ENCODE data around the gene MIS12. TPM values are rescaled to one million over a fixed set of nuclear protein-coding genes. Genes with fewer than 3 reads are reported as not detected.

MIS12 gene
- total RNA-seq, 1 donor from 2014 or later = 53.7 TPM

GRCh38 chr17:5488752-5489151 lies 2.4 kb downstream of the MIS12 start:
- no peak overlapping the region for H3K9ac ChIP-seq
- H3F3A ChIP-seq (ENCODE audit: low read depth) = peaks cover 25% of the 10 kb centered on the region
- no peaks in the 10 kb centered on the region for H3K27me3 Mint-ChIP-seq (ENCODE audit: insufficient read depth, low read depth)
- DNase-seq (ENCODE audit: low spot score) = no peak
- H3K4me1 Mint-ChIP-seq = peaks cover 23% of the 10 kb centered on the region
- H2AFZ ChIP-seq (replicated peaks) = no peak overlapping the region
- H3K27ac Mint-ChIP-seq = no peak overlapping the region
- H3K27ac ChIP-seq = no peak overlapping the region
- H3K36me3 Mint-ChIP-seq = peaks cover 35% of the 10 kb centered on the region
- H3K27me3 ChIP-seq = no peaks in the 10 kb centered on the region
- H3K9me3 Mint-ChIP-seq = peaks cover 5% of the 10 kb centered on the region
- no peak for TF ChIP-seq EZH2phosphoT487 (IDR thresholded peaks at IDR 0.05)
- TF ChIP-seq, protein P1, sequence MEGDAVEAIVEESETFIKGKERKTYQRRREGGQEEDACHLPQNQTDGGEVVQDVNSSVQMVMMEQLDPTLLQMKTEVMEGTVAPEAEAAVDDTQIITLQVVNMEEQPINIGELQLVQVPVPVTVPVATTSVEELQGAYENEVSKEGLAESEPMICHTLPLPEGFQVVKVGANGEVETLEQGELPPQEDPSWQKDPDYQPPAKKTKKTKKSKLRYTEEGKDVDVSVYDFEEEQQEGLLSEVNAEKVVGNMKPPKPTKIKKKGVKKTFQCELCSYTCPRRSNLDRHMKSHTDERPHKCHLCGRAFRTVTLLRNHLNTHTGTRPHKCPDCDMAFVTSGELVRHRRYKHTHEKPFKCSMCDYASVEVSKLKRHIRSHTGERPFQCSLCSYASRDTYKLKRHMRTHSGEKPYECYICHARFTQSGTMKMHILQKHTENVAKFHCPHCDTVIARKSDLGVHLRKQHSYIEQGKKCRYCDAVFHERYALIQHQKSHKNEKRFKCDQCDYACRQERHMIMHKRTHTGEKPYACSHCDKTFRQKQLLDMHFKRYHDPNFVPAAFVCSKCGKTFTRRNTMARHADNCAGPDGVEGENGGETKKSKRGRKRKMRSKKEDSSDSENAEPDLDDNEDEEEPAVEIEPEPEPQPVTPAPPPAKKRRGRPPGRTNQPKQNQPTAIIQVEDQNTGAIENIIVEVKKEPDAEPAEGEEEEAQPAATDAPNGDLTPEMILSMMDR (IDR thresholded peaks at IDR 0.05) = no peak
- TF ChIP-seq EZH2 (IDR thresholded peaks at IDR 0.05) = no peak
- peaks cover 15% of the 10 kb centered on the region for H3K4me1 ChIP-seq
- H3K79me2 ChIP-seq (ENCODE audit: low read depth) = peaks cover 54% of the 10 kb centered on the region
- no peak overlapping the region for H3K4me3 ChIP-seq
- no peak overlapping the region for H3K4me3 Mint-ChIP-seq
- H4K20me1 ChIP-seq (ENCODE audit: low read depth) = peaks cover 16% of the 10 kb centered on the region
- no peak overlapping the region for H3K4me2 ChIP-seq
- peaks cover 18% of the 10 kb centered on the region for H3K36me3 ChIP-seq
- H3K9me3 ChIP-seq (ENCODE audit: low read depth) = no peaks in the 10 kb centered on the region

DNA sequence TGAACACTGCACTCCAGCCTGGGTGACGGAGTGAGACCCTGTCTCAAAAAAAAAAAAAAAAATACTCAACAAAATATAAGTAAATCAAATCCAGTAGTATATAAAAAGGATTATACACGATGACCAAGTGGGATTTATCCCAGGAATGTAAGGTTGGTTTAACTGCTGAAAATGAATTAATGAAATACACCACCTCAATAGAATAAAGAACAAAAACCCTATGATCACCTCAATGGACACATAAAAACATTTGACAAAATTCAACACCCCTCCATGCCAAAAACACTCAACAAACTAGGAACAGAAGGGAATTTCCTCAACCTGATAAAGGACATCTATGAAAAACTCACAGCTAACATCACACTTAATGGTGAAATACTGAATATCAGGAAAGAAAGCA lies 6.6 kb downstream of the MIS12 start:
- H3K9me3 ChIP-seq (ENCODE audit: low read depth) = no peaks in the 10 kb centered on the region
- DNase-seq (ENCODE audit: low spot score) = no peak
- H3K4me1 Mint-ChIP-seq = no peaks in the 10 kb centered on the region
- peaks cover 5% of the 10 kb centered on the region for H3K9me3 Mint-ChIP-seq
- H3K36me3 ChIP-seq = peaks cover 13% of the 10 kb centered on the region
- peaks cover 10% of the 10 kb centered on the region for H3F3A ChIP-seq (ENCODE audit: low read depth)
- peaks cover 24% of the 10 kb centered on the region for H3K27me3 ChIP-seq
- H3K27ac Mint-ChIP-seq = no peak overlapping the region
- no peak overlapping the region for H3K4me3 Mint-ChIP-seq
- H3K4me3 ChIP-seq = no peak overlapping the region
- H3K79me2 ChIP-seq (ENCODE audit: low read depth) = peaks cover 20% of the 10 kb centered on the region
- H3K4me2 ChIP-seq = no peak overlapping the region
- H3K27me3 Mint-ChIP-seq (ENCODE audit: insufficient read depth, low read depth) = no peaks in the 10 kb centered on the region
- no peak overlapping the region for H2AFZ ChIP-seq (replicated peaks)
- peaks cover 31% of the 10 kb centered on the region for H3K36me3 Mint-ChIP-seq
- peaks cover 11% of the 10 kb centered on the region for H4K20me1 ChIP-seq (ENCODE audit: low read depth)
- no peak overlapping the region for H3K9ac ChIP-seq
- H3K4me1 ChIP-seq = peaks cover under 1% of the 10 kb centered on the region
- no peak for TF ChIP-seq EZH2phosphoT487 (IDR thresholded peaks at IDR 0.05)
- TF ChIP-seq, protein P1 (IDR thresholded peaks at IDR 0.05) = no peak
- no peak for TF ChIP-seq EZH2 (IDR thresholded peaks at IDR 0.05)
- H3K27ac ChIP-seq = no peak overlapping the region

GRCh38 chr17:5499476-5500231 lies 13.3 kb downstream of the MIS12 start:
- H3F3A ChIP-seq (ENCODE audit: low read depth) = peaks cover 20% of the 10 kb centered on the region

DNA sequence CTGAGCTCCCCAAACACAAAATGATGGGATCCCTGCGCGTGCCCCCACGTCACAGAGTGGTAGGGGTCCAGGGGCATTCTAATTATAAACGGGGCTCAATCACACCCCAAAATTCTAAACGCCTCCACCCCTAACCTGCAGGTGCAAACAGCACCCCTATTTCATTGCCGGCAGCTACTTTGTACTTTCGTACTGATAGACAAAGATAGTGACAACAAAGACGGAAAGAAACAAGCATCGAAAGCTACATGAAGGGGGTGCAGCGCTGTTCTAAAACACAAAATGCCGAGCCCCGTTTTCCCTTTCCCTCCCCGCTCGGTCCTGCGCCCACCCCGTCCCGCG lies 13.9 kb downstream of the MIS12 start:
- Histone ChIP-seq H3F3A (ENCODE audit: low read depth) (peaks cover 20% of the 10 kb centered on the region), H4K20me1 (ENCODE audit: low read depth) (no peaks in the 10 kb centered on the region), H3K36me3 (no peaks in the 10 kb centered on the region), H3K4me1 (peaks cover 11% of the 10 kb centered on the region), H3K9me3 (ENCODE audit: low read depth) (no peaks in the 10 kb centered on the region), H3K4me3 (peak overlapping the region; percentile 88), H3K4me2 (peak overlapping the region; percentile 99), H3K27ac (no peak overlapping the region), H3K9ac (peak overlapping the region; percentile 36), H3K27me3 (peaks cover 60% of the 10 kb centered on the region), H2AFZ (replicated peaks) (peak overlapping the region; percentile 78), H3K79me2 (ENCODE audit: low read depth) (no peaks in the 10 kb centered on the region)
- peak overlapping the region; percentile 99 for H3K4me3 Mint-ChIP-seq
- peaks cover 21% of the 10 kb centered on the region for H3K4me1 Mint-ChIP-seq
- no peak for DNase-seq (ENCODE audit: low spot score)
- H3K36me3 Mint-ChIP-seq = peaks cover 15% of the 10 kb centered on the region
- peaks cover 10% of the 10 kb centered on the region for H3K9me3 Mint-ChIP-seq
- no peaks in the 10 kb centered on the region for H3K27me3 Mint-ChIP-seq (ENCODE audit: insufficient read depth, low read depth)
- TF ChIP-seq, protein P1 (IDR thresholded peaks at IDR 0.05) = no peak
- TF ChIP-seq EZH2phosphoT487 (IDR thresholded peaks at IDR 0.05) = no peak
- TF ChIP-seq EZH2 (IDR thresholded peaks at IDR 0.05) = peak; percentile 12
- H3K27ac Mint-ChIP-seq = peak overlapping the region; percentile 24

More at GRCh38 chr17:5499476-5500231, 13.3 kb downstream of the MIS12 start:
- no peaks in the 10 kb centered on the region for H3K9me3 ChIP-seq (ENCODE audit: low read depth)
- peaks cover 11% of the 10 kb centered on the region for H3K4me1 ChIP-seq
- H3K9ac ChIP-seq = no peak overlapping the region
- H4K20me1 ChIP-seq (ENCODE audit: low read depth) = no peaks in the 10 kb centered on the region
- Mint-ChIP-seq H3K4me3 (peak overlapping the region; percentile 99), H3K36me3 (peaks cover 15% of the 10 kb centered on the region), H3K27me3 (ENCODE audit: insufficient read depth, low read depth) (no peaks in the 10 kb centered on the region), H3K27ac (peak overlapping the region; percentile 24), H3K9me3 (peaks cover 10% of the 10 kb centered on the region), H3K4me1 (peaks cover 21% of the 10 kb centered on the region)
- peak overlapping the region; percentile 88 for H3K4me3 ChIP-seq
- no peaks in the 10 kb centered on the region for H3K36me3 ChIP-seq
- peak overlapping the region; percentile 59 for H2AFZ ChIP-seq (replicated peaks)
- no peak overlapping the region for H3K27ac ChIP-seq
- peak overlapping the region; percentile 99 for H3K4me2 ChIP-seq
- DNase-seq (ENCODE audit: low spot score) = peak; percentile 75
- TF ChIP-seq EZH2phosphoT487 (IDR thresholded peaks at IDR 0.05) (no peak), EZH2 (IDR thresholded peaks at IDR 0.05) (peak; percentile 3)
- H3K27me3 ChIP-seq = peaks cover 64% of the 10 kb centered on the region
- no peaks in the 10 kb centered on the region for H3K79me2 ChIP-seq (ENCODE audit: low read depth)
